GM12875 (cell line): Measurements from ENCODE around the gene MICALL1.
A peak's percentile ranks its signal among the peaks of the same experiment; 100 is the strongest.

Source experiments
- H3K4me3 ChIP-seq: one replicate; pipeline ENCODE4 v1.5.1; 2011; ENCODE audit warnings: low read depth, low read length, control low read depth
- TF ChIP-seq, protein P1 (sequence below): IDR thresholded peaks from 2 replicates; pipeline ENCODE4 v1.5.1; 2011; ENCODE audit warnings: low read depth, mild to moderate bottlenecking, control low read depth, inconsistent platforms, low read length, moderate library complexity, borderline replicate concordance; ENCODE audit not compliant: insufficient read depth

MICALL1 gene

GRCh38 chr22:37896181-37896592, 9.9 kb upstream of the MICALL1 start:
- TF ChIP-seq, protein P1, sequence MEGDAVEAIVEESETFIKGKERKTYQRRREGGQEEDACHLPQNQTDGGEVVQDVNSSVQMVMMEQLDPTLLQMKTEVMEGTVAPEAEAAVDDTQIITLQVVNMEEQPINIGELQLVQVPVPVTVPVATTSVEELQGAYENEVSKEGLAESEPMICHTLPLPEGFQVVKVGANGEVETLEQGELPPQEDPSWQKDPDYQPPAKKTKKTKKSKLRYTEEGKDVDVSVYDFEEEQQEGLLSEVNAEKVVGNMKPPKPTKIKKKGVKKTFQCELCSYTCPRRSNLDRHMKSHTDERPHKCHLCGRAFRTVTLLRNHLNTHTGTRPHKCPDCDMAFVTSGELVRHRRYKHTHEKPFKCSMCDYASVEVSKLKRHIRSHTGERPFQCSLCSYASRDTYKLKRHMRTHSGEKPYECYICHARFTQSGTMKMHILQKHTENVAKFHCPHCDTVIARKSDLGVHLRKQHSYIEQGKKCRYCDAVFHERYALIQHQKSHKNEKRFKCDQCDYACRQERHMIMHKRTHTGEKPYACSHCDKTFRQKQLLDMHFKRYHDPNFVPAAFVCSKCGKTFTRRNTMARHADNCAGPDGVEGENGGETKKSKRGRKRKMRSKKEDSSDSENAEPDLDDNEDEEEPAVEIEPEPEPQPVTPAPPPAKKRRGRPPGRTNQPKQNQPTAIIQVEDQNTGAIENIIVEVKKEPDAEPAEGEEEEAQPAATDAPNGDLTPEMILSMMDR, result no peak
- no peak overlapping the region for H3K4me3 ChIP-seq

- H3K4me3 ChIP-seq, result no peak overlapping the region
- TF ChIP-seq, protein P1, result no peak
Observed at GRCh38 chr22:37896939-37897338, 9.2 kb upstream of the MICALL1 start.

- no peak overlapping the region for H3K4me3 ChIP-seq
- TF ChIP-seq, protein P1, result no peak
Observed at GRCh38 chr22:37897807-37898206, 8.3 kb upstream of the MICALL1 start.

DNA sequence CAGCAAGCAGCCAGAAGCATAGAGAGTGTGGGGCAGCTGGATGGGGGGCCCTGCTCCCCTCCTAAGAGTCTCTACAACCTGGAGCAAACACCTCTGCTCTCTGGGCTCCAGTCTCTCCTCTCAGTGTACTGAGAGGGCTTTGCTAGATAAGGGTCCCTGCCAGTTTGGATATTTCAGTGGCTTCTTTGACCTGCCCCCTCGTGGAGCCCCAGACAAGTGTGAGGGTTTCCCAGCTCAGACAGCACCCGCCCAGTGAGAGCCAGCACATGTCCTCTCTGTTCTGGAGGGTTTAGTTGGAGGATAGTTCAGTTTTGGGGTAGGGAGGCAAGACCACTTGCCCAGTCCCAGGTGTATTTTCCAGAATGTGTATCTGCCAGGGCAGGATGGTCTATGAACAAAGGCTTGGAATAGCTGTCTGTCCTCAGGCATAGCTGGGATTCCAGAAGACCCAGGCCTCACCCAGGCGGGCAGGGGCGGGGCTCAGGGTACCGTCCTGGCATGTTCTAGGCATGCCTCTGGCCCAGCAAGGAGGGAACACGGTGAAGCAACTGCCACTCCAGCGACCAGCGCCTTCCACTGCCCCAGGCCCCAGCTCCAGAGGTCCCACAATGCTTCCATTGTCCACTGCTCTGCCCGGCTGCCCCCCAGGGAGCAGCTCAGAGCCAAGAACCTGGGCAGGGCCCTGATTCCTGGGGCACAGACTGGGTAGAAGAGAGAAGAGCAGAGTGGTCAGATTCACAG, 7.5 kb upstream of the MICALL1 start:
- TF ChIP-seq, protein P1, result no peak
- no peak overlapping the region for H3K4me3 ChIP-seq

- TF ChIP-seq, protein P1, result no peak
- no peak overlapping the region for H3K4me3 ChIP-seq
Observed at GRCh38 chr22:37904572-37905533, 1.2 kb upstream of the MICALL1 start.

DNA sequence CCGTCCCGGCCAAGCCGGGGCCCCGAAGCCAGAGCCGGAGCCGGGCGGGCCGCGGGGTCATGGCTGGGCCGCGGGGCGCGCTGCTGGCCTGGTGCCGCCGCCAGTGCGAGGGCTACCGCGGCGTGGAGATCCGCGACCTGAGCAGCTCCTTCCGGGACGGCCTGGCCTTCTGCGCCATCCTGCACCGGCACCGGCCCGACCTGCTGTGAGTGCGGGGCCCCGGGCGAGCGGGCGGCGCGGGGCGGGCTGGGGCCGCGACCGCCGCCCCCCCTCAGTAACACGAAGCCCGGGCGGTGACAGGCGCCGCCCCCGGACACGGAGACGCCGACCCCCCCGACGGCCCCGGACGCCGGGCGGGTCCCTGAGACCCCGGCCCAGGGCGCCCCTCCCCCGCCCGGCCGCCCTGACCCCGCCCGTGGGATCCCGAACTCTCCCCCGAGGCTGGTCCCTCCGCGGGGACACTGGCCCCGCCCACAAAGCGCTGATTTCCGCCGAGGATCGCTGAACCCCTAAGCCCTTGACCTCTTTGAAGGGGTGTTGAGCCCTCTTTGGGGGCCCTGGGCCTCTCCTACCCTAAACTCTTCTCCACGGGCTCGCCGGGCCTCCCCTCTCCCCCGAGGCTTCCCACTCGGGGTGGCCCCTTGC, 389 bp downstream of the MICALL1 start:
- TF ChIP-seq, protein P1, result no peak
- peak overlapping the region; percentile 61 for H3K4me3 ChIP-seq
